AG04450 (cell line): ENCODE measurements around the gene ITIH3. TPM values are rescaled to one million over a fixed set of nuclear protein-coding genes. Genes with fewer than 3 reads are reported as not detected.

ENCODE experiments used
- CTCF ChIA-PET: fragments of 300-600, 350-600 bp; formaldehyde crosslinking; extraction: SDS; loops from one replicate; lab custom pipeline; 2022; ENCODE audit warnings: antibody characterized with exemption, inconsistent platforms; lab: Charles Lee
- POLR2A ChIA-PET: fragments of 350-600 bp; formaldehyde crosslinking; extraction: SDS; loops from one replicate; lab custom pipeline; 2021; ENCODE audit warnings: antibody characterized with exemption, inconsistent platforms; lab: Yijun Ruan, JAX
- DNase-seq: peaks from one replicate; pipeline ENCODE4 v3.0.0-alpha.2; 2011; ENCODE audit warnings: low read depth, low spot score
- H3K27ac ChIP-seq: one replicate; pipeline ENCODE4 v1.5.1; 2012; ENCODE audit warnings: low read depth, low read length, control low read depth
- H3K27me3 ChIP-seq: one replicate; pipeline ENCODE4 v1.6.0; 2012; ENCODE audit warnings: low read length; ENCODE audit not compliant: control insufficient read depth, insufficient read depth
- H3K4me3 ChIP-seq: 2 replicates; pipeline ENCODE4 v1.5.1; 2011; ENCODE audit warnings: mild to moderate bottlenecking, low read depth, low read length, control low read depth
- H3K9me3 ChIP-seq: 2 replicates; pipeline ENCODE4 v1.5.1; 2012; ENCODE audit warnings: low read length; ENCODE audit not compliant: control insufficient read depth, insufficient read depth
- CTCF ChIP-seq: IDR thresholded peaks from 2 replicates; pipeline ENCODE4 v1.5.1; 2011; ENCODE audit warnings: low read depth, low read length, control low read depth, inconsistent platforms
- polyA plus RNA-seq: library from polyadenylated mRNA; depleted of rRNA; stranded (reverse); fragments of >200 nt; gene quantifications from 2 replicates; pipeline ENCODE4 v1.2.3, GENCODE V29; 2011

The ITIH3 gene
- polyA plus RNA-seq, 1 experiment: 0.72 TPM

GRCh38 chr3:52830535-52831258 lies 36.1 kb downstream of the ITIH3 start, which contains the start of gene ITIH4:
ITIH4 (minus strand) TSS chr3:52830672; CDS start chr3:52830642, 30 bp downstream.
- no peak for DNase-seq
- CTCF ChIA-PET: no interaction called here
- H3K9me3 ChIP-seq: no peaks in the 10 kb centered on the region
- peaks cover 2% of the 10 kb centered on the region for H3K27me3 ChIP-seq
- no peak within 1 kb of the TSS for H3K27ac ChIP-seq
- no peak for TF ChIP-seq CTCF
- no peak within 1 kb of the TSS for H3K4me3 ChIP-seq
- POLR2A ChIA-PET: no interaction called here

GRCh38 chr3:52831500-52832301 lies 37.1 kb downstream of the ITIH3 start:
- H3K27me3 ChIP-seq: no peaks in the 10 kb centered on the region
- ChIA-PET POLR2A (no interaction called here), CTCF (no interaction called here)
- no peak overlapping the region for H3K4me3 ChIP-seq
- no peak for DNase-seq
- no peak for TF ChIP-seq CTCF
- no peak overlapping the region for H3K27ac ChIP-seq
- no peaks in the 10 kb centered on the region for H3K9me3 ChIP-seq

- no peak for TF ChIP-seq CTCF
- Histone ChIP-seq H3K27ac (no peak overlapping the region), H3K9me3 (no peaks in the 10 kb centered on the region), H3K4me3 (no peak overlapping the region), H3K27me3 (no peaks in the 10 kb centered on the region)
- POLR2A ChIA-PET: no interaction called here
- no peak for DNase-seq
- CTCF ChIA-PET: interaction anchor here (0.5 to 1.1 kb wide), 2 partner anchors 102 to 153 kb away, joined by 4 read pairs; no protein-coding TSS in a partner anchor
Observed at GRCh38 chr3:52833202-52833601, 38.6 kb downstream of the ITIH3 start.

DNA sequence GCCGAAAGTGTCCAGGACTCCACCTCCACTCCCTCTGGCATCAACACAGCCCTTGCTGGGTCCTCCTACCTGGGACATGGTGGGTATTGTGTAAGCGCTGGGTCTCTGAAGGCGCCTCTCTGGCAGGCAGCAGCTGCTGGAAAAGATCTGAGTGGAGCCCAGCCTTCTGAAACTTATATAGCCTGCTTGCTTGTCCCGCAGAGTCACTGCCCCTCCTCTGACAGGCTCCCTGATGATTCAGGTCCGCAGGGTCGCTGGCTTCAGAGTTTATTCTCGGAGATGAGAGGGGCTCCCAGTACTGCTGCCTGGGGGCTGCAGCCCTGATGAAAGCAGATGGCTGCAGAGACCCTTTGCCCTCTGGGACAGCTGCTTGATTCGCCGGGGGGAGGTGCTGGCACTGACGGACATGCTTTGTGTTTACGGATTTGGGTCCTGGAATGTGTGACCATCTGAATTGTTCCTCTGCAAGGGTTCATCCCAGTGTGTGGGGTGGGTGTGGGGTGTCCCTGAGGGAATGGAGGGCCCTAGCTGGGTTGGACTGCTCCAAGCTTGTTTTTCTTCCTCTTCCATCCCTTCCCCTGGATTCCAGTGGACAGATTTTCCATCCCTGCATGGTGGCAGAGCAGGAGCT lies 40.4 kb downstream of the ITIH3 start, which contains the start of gene MUSTN1:
TSS of gene MUSTN1 (minus strand) at position 149 of the 631 bp plus-strand sequence. CDS start at position 78, 71 bp downstream.
- ChIA-PET POLR2A (interaction anchor here (0.8 kb wide), 1 partner anchor 8 kb away, joined by 4 read pairs; no protein-coding TSS in a partner anchor), CTCF (interaction anchor here (1.1 to 2.0 kb wide), 3 partner anchors 14 to 100 kb away, joined by 3 to 4 read pairs (median 4); no protein-coding TSS in a partner anchor)
- peak within 1 kb of the TSS; percentile 31 for H3K27ac ChIP-seq

More for the DNA sequence above, 40.4 kb downstream of the ITIH3 start, which contains the start of gene MUSTN1:
- no peaks in the 10 kb centered on the region for H3K27me3 ChIP-seq
- no peak for DNase-seq
- no peak for TF ChIP-seq CTCF
- H3K9me3 ChIP-seq: no peaks in the 10 kb centered on the region
- no peak within 1 kb of the TSS for H3K4me3 ChIP-seq
